ENCODE results near the gene GPR21.

- TF ChIP-seq, protein P1, sequence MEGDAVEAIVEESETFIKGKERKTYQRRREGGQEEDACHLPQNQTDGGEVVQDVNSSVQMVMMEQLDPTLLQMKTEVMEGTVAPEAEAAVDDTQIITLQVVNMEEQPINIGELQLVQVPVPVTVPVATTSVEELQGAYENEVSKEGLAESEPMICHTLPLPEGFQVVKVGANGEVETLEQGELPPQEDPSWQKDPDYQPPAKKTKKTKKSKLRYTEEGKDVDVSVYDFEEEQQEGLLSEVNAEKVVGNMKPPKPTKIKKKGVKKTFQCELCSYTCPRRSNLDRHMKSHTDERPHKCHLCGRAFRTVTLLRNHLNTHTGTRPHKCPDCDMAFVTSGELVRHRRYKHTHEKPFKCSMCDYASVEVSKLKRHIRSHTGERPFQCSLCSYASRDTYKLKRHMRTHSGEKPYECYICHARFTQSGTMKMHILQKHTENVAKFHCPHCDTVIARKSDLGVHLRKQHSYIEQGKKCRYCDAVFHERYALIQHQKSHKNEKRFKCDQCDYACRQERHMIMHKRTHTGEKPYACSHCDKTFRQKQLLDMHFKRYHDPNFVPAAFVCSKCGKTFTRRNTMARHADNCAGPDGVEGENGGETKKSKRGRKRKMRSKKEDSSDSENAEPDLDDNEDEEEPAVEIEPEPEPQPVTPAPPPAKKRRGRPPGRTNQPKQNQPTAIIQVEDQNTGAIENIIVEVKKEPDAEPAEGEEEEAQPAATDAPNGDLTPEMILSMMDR (IDR thresholded peaks at IDR 0.05): no peak
- TF ChIP-seq POLR2A (IDR thresholded peaks at IDR 0.05) (no peak), POLR2AphosphoS5 (IDR thresholded peaks at IDR 0.05; ENCODE audit: insufficient read depth in 1 of 2, low read depth in 1 of 2) (no peak)
Observed at GRCh38 chr9:122988920-122989621, 44.4 kb upstream of the GPR21 start.
